Measurements from ENCODE around the gene TANC1. TPM values are rescaled to one million over a fixed set of nuclear protein-coding genes. Genes with fewer than 3 reads are reported as not detected.

TANC1 gene
- total RNA-seq, 2 experiments from 2014 or later: 0.70 to 0.92 TPM

GRCh38 chr2:159089543-159089942 lies 121.1 kb downstream of the TANC1 start:
- no peaks in the 10 kb centered on the region for H3K36me3 Mint-ChIP-seq (ENCODE audit: low read depth)
- H3K27ac Mint-ChIP-seq: no peak overlapping the region
- ChIA-PET POLR2A (no interaction called here), CTCF (interaction anchor here (1.5 kb wide), 1 partner anchor 30 kb away, joined by 6 read pairs; no protein-coding TSS in a partner anchor)
- H3K4me3 Mint-ChIP-seq: no peak overlapping the region
- peaks cover 58% of the 10 kb centered on the region for H3K4me1 Mint-ChIP-seq (ENCODE audit: low read depth)
- H3K9me3 Mint-ChIP-seq: no peaks in the 10 kb centered on the region
- intact Hi-C loops (cut with micrococcal nuclease): no loop called here
- no peaks in the 10 kb centered on the region for H3K27me3 Mint-ChIP-seq
- DNase-seq (no peak), ATAC-seq (no peak)
- no peak for TF ChIP-seq CTCF (IDR thresholded peaks at IDR 0.05)

- no peaks in the 10 kb centered on the region for H3K27me3 Mint-ChIP-seq
- DNase-seq: no peak
- peaks cover under 1% of the 10 kb centered on the region for H3K36me3 Mint-ChIP-seq (ENCODE audit: low read depth)
- H3K9me3 Mint-ChIP-seq: peaks cover under 1% of the 10 kb centered on the region
- POLR2A ChIA-PET: no interaction called here
- H3K4me1 Mint-ChIP-seq (ENCODE audit: low read depth): peaks cover 58% of the 10 kb centered on the region
- CTCF ChIA-PET: interaction anchor here (1.5 kb wide), 1 partner anchor 28 kb away, joined by 6 read pairs; no protein-coding TSS in a partner anchor
- TF ChIP-seq CTCF (IDR thresholded peaks at IDR 0.05): no peak
- intact Hi-C loops (cut with micrococcal nuclease): no loop called here
- H3K27ac Mint-ChIP-seq: peak overlapping the region; percentile 26
- H3K4me3 Mint-ChIP-seq: no peak overlapping the region
- ATAC-seq: no peak
These were observed 122.2 kb downstream of the TANC1 start for GRCh38 chr2:159090514-159091201.

- intact Hi-C loops (cut with micrococcal nuclease): no loop called here
- CTCF ChIA-PET: interaction anchor here (3.5 kb wide), 1 partner anchor 28 kb away, joined by 19 read pairs; no protein-coding TSS in a partner anchor
- peaks cover 58% of the 10 kb centered on the region for H3K4me1 Mint-ChIP-seq (ENCODE audit: low read depth)
These were observed 122.9 kb downstream of the TANC1 start for GRCh38 chr2:159091381-159091780.

GRCh38 chr2:159091976-159092375 lies 123.5 kb downstream of the TANC1 start:
- H3K27ac Mint-ChIP-seq: peak overlapping the region; percentile 39
- peaks cover 54% of the 10 kb centered on the region for H3K4me1 Mint-ChIP-seq (ENCODE audit: low read depth)
- H3K27me3 Mint-ChIP-seq: no peaks in the 10 kb centered on the region
- POLR2A ChIA-PET: no interaction called here
- no peak for TF ChIP-seq CTCF (IDR thresholded peaks at IDR 0.05)
- no peak for ATAC-seq
- no peak overlapping the region for H3K4me3 Mint-ChIP-seq
- intact Hi-C loops (cut with micrococcal nuclease): no loop called here
- CTCF ChIA-PET: interaction anchor here (3.5 kb wide), 1 partner anchor 27 kb away, joined by 19 read pairs; no protein-coding TSS in a partner anchor
- DNase-seq: peak; percentile 22
- H3K9me3 Mint-ChIP-seq: peaks cover 13% of the 10 kb centered on the region
- peaks cover 11% of the 10 kb centered on the region for H3K36me3 Mint-ChIP-seq (ENCODE audit: low read depth)

More at GRCh38 chr2:159091381-159091780, 122.9 kb downstream of the TANC1 start:
- POLR2A ChIA-PET: no interaction called here
- H3K27ac Mint-ChIP-seq: peak overlapping the region; percentile 39
- ATAC-seq (no peak), DNase-seq (no peak)
- TF ChIP-seq CTCF (IDR thresholded peaks at IDR 0.05): no peak
- no peak overlapping the region for H3K4me3 Mint-ChIP-seq
- no peaks in the 10 kb centered on the region for H3K27me3 Mint-ChIP-seq
- H3K9me3 Mint-ChIP-seq: peaks cover 7% of the 10 kb centered on the region
- H3K36me3 Mint-ChIP-seq (ENCODE audit: low read depth): peaks cover 6% of the 10 kb centered on the region

GRCh38 chr2:159093497-159093896 lies 125.1 kb downstream of the TANC1 start:
- Mint-ChIP-seq H3K9me3 (peaks cover 14% of the 10 kb centered on the region), H3K27me3 (no peaks in the 10 kb centered on the region), H3K27ac (peak overlapping the region; percentile 73), H3K4me1 (ENCODE audit: low read depth) (peaks cover 51% of the 10 kb centered on the region), H3K36me3 (ENCODE audit: low read depth) (peaks cover 14% of the 10 kb centered on the region), H3K4me3 (no peak overlapping the region)
- no peak for TF ChIP-seq CTCF (IDR thresholded peaks at IDR 0.05)
- ChIA-PET POLR2A (interaction anchor here (0.6 to 0.8 kb wide), 2 partner anchors 15 to 55 kb away, joined by 3 read pairs; no protein-coding TSS in a partner anchor), CTCF (interaction anchor here (3.5 kb wide), 1 partner anchor 26 kb away, joined by 19 read pairs; no protein-coding TSS in a partner anchor)
- ATAC-seq: no peak
- DNase-seq: no peak
- intact Hi-C loops (cut with micrococcal nuclease): no loop called here
